GM12878 (cell line): ENCODE results near the gene WDFY1. TPM values are rescaled to one million over a fixed set of nuclear protein-coding genes. Genes with fewer than 3 reads are reported as not detected.

Experiments
- GABPA ChIP-seq: IDR thresholded peaks from 2 replicates; pipeline ENCODE4 v1.6.1; 2014; ENCODE audit warnings: antibody characterized with exemption, low read depth, mild to moderate bottlenecking, inconsistent platforms
- NFXL1 ChIP-seq: fragments of 450-650 bp; IDR thresholded peaks from 2 replicates; pipeline ENCODE4 v1.6.1; 2017; ENCODE audit warnings: antibody characterized with exemption, mild to moderate bottlenecking, borderline replicate concordance
- NKRF ChIP-seq: fragments of 450-650 bp; conservative IDR thresholded peaks from 2 replicates; pipeline ENCODE4 v1.6.1; 2017; ENCODE audit warnings: mild to moderate bottlenecking, moderate library complexity
- PAX8 ChIP-seq: fragments of 450-650 bp; IDR thresholded peaks from 2 replicates; pipeline ENCODE4 v1.6.1; 2017; ENCODE audit warnings: mild to moderate bottlenecking, moderate library complexity
- STAT3 ChIP-seq: IDR thresholded peaks from 2 replicates; pipeline ENCODE4 v1.6.1; 2011; ENCODE audit warnings: low read depth, low read length, improper control_type of control experiment
- SUPT20H ChIP-seq: IDR thresholded peaks from 2 replicates; pipeline ENCODE4 v1.6.1; 2011; ENCODE audit warnings: low read depth, mild to moderate bottlenecking, low read length, moderate library complexity, borderline replicate concordance; ENCODE audit not compliant: control insufficient read depth
- ZNF24 ChIP-seq: fragments of 450-650 bp; IDR thresholded peaks from 2 replicates; pipeline ENCODE4 v1.6.1; 2017; ENCODE audit warnings: antibody characterized with exemption, mild to moderate bottlenecking
- polyA plus RNA-seq, 11 experiments: library from polyadenylated mRNA; depleted of rRNA in 4 of 11; unstranded in 6 of 11; stranded (reverse) in 5 of 11; fragments of >200 nt; fragmentation: Nextera tagmentation in 4 of 11; fragmentation: Illumina TruSeq in 1 of 11; extraction: Ambion mirVana in 4 of 11; extraction: Trizol in 1 of 11; gene quantifications; 1 replicate in 1 of 11; 2 replicates in 10 of 11; pipeline versions ENCODE4 v1.2.1 to v1.2.3, GENCODE V29; 2011 to 2016; ENCODE audit warnings: inconsistent platforms in 2 of 11, missing spikeins in 2 of 11, low read depth in 1 of 11
- total RNA-seq, 4 experiments: library from RNA; depleted of rRNA in 3 of 4; stranded (reverse); fragments of >200 nt in 3 of 4; fragmentation: Illumina TruSeq in 1 of 4; extraction: Trizol in 1 of 4; gene quantifications; 2 replicates each; pipeline versions ENCODE4 v1.2.1 to v1.2.3, GENCODE V29; 2013 to 2021
- TF ChIP-seq, protein P1 (sequence below): fragments of 450-650 bp; IDR thresholded peaks from 2 replicates; pipeline ENCODE4 v1.6.1; 2016; ENCODE audit warnings: mild to moderate bottlenecking, moderate library complexity, borderline replicate concordance

WDFY1 gene
- total and polyA plus RNA-seq, 10 of the 15 experiments (the other 5 are each of a cell fraction or from before 2014, with no cell fraction given): 2.9 to 28.1 (median 13.1) TPM

- TF ChIP-seq, protein P1, sequence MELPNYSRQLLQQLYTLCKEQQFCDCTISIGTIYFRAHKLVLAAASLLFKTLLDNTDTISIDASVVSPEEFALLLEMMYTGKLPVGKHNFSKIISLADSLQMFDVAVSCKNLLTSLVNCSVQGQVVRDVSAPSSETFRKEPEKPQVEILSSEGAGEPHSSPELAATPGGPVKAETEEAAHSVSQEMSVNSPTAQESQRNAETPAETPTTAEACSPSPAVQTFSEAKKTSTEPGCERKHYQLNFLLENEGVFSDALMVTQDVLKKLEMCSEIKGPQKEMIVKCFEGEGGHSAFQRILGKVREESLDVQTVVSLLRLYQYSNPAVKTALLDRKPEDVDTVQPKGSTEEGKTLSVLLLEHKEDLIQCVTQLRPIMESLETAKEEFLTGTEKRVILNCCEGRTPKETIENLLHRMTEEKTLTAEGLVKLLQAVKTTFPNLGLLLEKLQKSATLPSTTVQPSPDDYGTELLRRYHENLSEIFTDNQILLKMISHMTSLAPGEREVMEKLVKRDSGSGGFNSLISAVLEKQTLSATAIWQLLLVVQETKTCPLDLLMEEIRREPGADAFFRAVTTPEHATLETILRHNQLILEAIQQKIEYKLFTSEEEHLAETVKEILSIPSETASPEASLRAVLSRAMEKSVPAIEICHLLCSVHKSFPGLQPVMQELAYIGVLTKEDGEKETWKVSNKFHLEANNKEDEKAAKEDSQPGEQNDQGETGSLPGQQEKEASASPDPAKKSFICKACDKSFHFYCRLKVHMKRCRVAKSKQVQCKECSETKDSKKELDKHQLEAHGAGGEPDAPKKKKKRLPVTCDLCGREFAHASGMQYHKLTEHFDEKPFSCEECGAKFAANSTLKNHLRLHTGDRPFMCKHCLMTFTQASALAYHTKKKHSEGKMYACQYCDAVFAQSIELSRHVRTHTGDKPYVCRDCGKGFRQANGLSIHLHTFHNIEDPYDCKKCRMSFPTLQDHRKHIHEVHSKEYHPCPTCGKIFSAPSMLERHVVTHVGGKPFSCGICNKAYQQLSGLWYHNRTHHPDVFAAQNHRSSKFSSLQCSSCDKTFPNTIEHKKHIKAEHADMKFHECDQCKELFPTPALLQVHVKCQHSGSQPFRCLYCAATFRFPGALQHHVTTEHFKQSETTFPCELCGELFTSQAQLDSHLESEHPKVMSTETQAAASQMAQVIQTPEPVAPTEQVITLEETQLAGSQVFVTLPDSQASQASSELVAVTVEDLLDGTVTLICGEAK: no peak
- no peak for TF ChIP-seq STAT3
- no peak for TF ChIP-seq NKRF
- no peak for TF ChIP-seq NFXL1
- no peak for TF ChIP-seq ZNF24
- no peak for TF ChIP-seq SUPT20H
- TF ChIP-seq PAX8: no peak
- TF ChIP-seq GABPA: no peak
These were observed 7.6 kb downstream of the WDFY1 start (continued) for GRCh38 chr2:223937535-223937934.
